ENCODE measurements around the gene TYMP.
"Not testable (repeated sequence)": the region's sequence is repeated elsewhere in the genome, so short reads cannot be mapped to it uniquely, and the experiment has no call there.

TYMP gene

GRCh38 chr22:50537765-50538164, 8.0 kb upstream of the TYMP start:
- no peak for DNase-seq

GRCh38 chr22:50536226-50536625, 6.4 kb upstream of the TYMP start:
- DNase-seq, result no peak

- no peak for DNase-seq
Observed at GRCh38 chr22:50535113-50535512, 5.3 kb upstream of the TYMP start.

- not testable (repeated sequence) for DNase-seq
Observed at GRCh38 chr22:50533856-50534711, 4.3 kb upstream of the TYMP start.

- no peak for DNase-seq
Observed at GRCh38 chr22:50532824-50533796, 3.3 kb upstream of the TYMP start.

GRCh38 chr22:50531962-50532674, 2.3 kb upstream of the TYMP start:
- DNase-seq, result no peak

- DNase-seq, result peak; percentile 51
Observed at GRCh38 chr22:50531546-50531961, 1.7 kb upstream of the TYMP start.

- peak; percentile 65 for DNase-seq
Observed at GRCh38 chr22:50530877-50531545, 1.2 kb upstream of the TYMP start.

GRCh38 chr22:50530580-50530876, 716 bp upstream of the TYMP start:
- no peak for DNase-seq

- no peak for DNase-seq
Observed at GRCh38 chr22:50529416-50529896, 356 bp downstream of the TYMP start.

- no peak for DNase-seq
Observed at GRCh38 chr22:50528682-50529415, 963 bp downstream of the TYMP start.

GRCh38 chr22:50527921-50528681, 1.7 kb downstream of the TYMP start:
- DNase-seq, result no peak

- DNase-seq, result no peak
Observed at GRCh38 chr22:50526834-50527801, 2.7 kb downstream of the TYMP start.

- DNase-seq, result peak; percentile 78
Observed at GRCh38 chr22:50526108-50526833, 3.5 kb downstream of the TYMP start.

- DNase-seq, result no peak
Observed at GRCh38 chr22:50525858-50526107, 4.0 kb downstream of the TYMP start.

GRCh38 chr22:50525104-50525857, 4.5 kb downstream of the TYMP start, which contains the start of gene SCO2:
TSS of gene SCO2 (minus strand) at chr22:50525598. CDS start at chr22:50524411, 1,187 bp downstream.
- peak; percentile 95 for DNase-seq

GRCh38 chr22:50524676-50525103, 5.1 kb downstream of the TYMP start:
- DNase-seq, result no peak
